KMS-11 (cell line): ENCODE measurements around the gene RAN.

Experiments used
- H2AFZ ChIP-seq: fragments of 200-600 bp; sonication (generic); 2 replicates; pipeline ENCODE4 v1.6.1; 2016; ENCODE audit warnings: antibody characterized with exemption, mixed run types, low read depth
- H3K27ac ChIP-seq: fragments of 200-600 bp; sonication (generic); 2 replicates; pipeline ENCODE4 v1.6.1; 2016; ENCODE audit warnings: mild to moderate bottlenecking, mixed run types
- H3K27me3 ChIP-seq: fragments of 200-600 bp; sonication (generic); 2 replicates; pipeline ENCODE4 v1.6.1; 2017; ENCODE audit warnings: mild to moderate bottlenecking, low read depth, mixed run types, moderate library complexity; ENCODE audit not compliant: insufficient read depth
- H3K36me3 ChIP-seq: fragments of 200-600 bp; sonication (generic); 2 replicates; pipeline ENCODE4 v1.6.1; 2017; ENCODE audit warnings: mild to moderate bottlenecking, mixed run types; ENCODE audit not compliant: insufficient read depth
- H3K4me1 ChIP-seq: fragments of 200-600 bp; sonication (generic); 2 replicates; pipeline ENCODE4 v1.6.1; 2016; ENCODE audit warnings: mild to moderate bottlenecking, low read depth, mixed run types; ENCODE audit not compliant: poor library complexity, severe bottlenecking
- H3K4me2 ChIP-seq: fragments of 200-600 bp; sonication (generic); 2 replicates; pipeline ENCODE4 v1.7.0; 2016; ENCODE audit warnings: mild to moderate bottlenecking, mixed run types
- H3K4me3 ChIP-seq: fragments of 200-600 bp; sonication (generic); IDR thresholded peaks from 2 replicates; pipeline ENCODE4 v1.6.1; 2017; ENCODE audit warnings: low read depth, low read length, mixed read lengths; ENCODE audit not compliant: insufficient read depth
- H3K79me2 ChIP-seq: fragments of 200-600 bp; sonication (generic); 2 replicates; pipeline ENCODE4 v1.6.1; 2016; ENCODE audit warnings: low read depth, mixed run types; ENCODE audit not compliant: insufficient read depth
- H3K9ac ChIP-seq: fragments of 200-600 bp; sonication (generic); 2 replicates; pipeline ENCODE4 v1.6.1; 2016; ENCODE audit warnings: mild to moderate bottlenecking, mixed run types
- H4K20me1 ChIP-seq: fragments of 200-600 bp; sonication (generic); 2 replicates; pipeline ENCODE4 v1.6.1; 2016; ENCODE audit warnings: mild to moderate bottlenecking, mixed run types; ENCODE audit not compliant: insufficient read depth
- TF ChIP-seq, protein P1 (sequence below): fragments of 200-600 bp; sonication (generic); conservative IDR thresholded peaks from 2 replicates; pipeline ENCODE4 v1.6.1; 2017; ENCODE audit warnings: low read depth, mild to moderate bottlenecking, antibody characterized with exemption, low read length, moderate library complexity, mixed read lengths

The RAN gene

GRCh38 chr12:130909111-130909510, 37.2 kb downstream of the RAN start:
- no peak overlapping the region for H3K4me2 ChIP-seq
- no peaks in the 10 kb centered on the region for H3K79me2 ChIP-seq
- no peaks in the 10 kb centered on the region for H4K20me1 ChIP-seq
- no peak overlapping the region for H3K4me3 ChIP-seq
- no peak overlapping the region for H3K9ac ChIP-seq
- no peak overlapping the region for H3K27ac ChIP-seq
- no peaks in the 10 kb centered on the region for H3K4me1 ChIP-seq
- H3K36me3 ChIP-seq = no peaks in the 10 kb centered on the region
- TF ChIP-seq, protein P1, sequence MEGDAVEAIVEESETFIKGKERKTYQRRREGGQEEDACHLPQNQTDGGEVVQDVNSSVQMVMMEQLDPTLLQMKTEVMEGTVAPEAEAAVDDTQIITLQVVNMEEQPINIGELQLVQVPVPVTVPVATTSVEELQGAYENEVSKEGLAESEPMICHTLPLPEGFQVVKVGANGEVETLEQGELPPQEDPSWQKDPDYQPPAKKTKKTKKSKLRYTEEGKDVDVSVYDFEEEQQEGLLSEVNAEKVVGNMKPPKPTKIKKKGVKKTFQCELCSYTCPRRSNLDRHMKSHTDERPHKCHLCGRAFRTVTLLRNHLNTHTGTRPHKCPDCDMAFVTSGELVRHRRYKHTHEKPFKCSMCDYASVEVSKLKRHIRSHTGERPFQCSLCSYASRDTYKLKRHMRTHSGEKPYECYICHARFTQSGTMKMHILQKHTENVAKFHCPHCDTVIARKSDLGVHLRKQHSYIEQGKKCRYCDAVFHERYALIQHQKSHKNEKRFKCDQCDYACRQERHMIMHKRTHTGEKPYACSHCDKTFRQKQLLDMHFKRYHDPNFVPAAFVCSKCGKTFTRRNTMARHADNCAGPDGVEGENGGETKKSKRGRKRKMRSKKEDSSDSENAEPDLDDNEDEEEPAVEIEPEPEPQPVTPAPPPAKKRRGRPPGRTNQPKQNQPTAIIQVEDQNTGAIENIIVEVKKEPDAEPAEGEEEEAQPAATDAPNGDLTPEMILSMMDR = no peak
- H3K27me3 ChIP-seq = no peaks in the 10 kb centered on the region
- H2AFZ ChIP-seq = no peak overlapping the region

GRCh38 chr12:130911193-130911592, 39.3 kb downstream of the RAN start:
- no peak overlapping the region for H3K4me2 ChIP-seq
- H2AFZ ChIP-seq = no peak overlapping the region
- H3K79me2 ChIP-seq = no peaks in the 10 kb centered on the region
- no peaks in the 10 kb centered on the region for H4K20me1 ChIP-seq
- no peak overlapping the region for H3K9ac ChIP-seq
- no peak overlapping the region for H3K4me3 ChIP-seq
- no peaks in the 10 kb centered on the region for H3K27me3 ChIP-seq
- TF ChIP-seq, protein P1 = no peak
- no peak overlapping the region for H3K27ac ChIP-seq
- H3K4me1 ChIP-seq = no peaks in the 10 kb centered on the region
- no peaks in the 10 kb centered on the region for H3K36me3 ChIP-seq

DNA sequence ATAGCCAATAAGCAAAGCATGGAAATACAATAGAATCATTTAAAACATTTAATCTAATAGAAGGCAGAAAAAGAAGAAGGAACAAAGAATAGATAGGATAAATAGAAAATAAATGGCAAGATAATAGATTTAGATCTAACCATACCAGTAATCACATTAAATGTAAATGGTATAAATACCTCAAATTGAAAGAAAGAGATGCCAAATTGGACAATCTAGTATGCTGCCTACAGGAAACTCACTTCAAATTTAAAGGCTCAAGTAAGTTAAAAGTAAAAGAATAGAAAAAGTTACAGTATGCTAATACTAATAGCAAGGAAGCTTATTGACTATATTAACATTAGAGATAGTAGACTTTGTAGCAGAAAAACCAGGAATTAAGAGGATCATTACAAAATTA, 40.1 kb downstream of the RAN start:
- no peaks in the 10 kb centered on the region for H3K36me3 ChIP-seq
- no peak overlapping the region for H3K4me2 ChIP-seq
- H3K4me1 ChIP-seq = no peaks in the 10 kb centered on the region
- TF ChIP-seq, protein P1 = no peak
- H3K27ac ChIP-seq = no peak overlapping the region
- H2AFZ ChIP-seq = no peak overlapping the region
- no peak overlapping the region for H3K4me3 ChIP-seq
- no peak overlapping the region for H3K9ac ChIP-seq
- H3K79me2 ChIP-seq = no peaks in the 10 kb centered on the region
- H3K27me3 ChIP-seq = no peaks in the 10 kb centered on the region
- H4K20me1 ChIP-seq = no peaks in the 10 kb centered on the region

DNA sequence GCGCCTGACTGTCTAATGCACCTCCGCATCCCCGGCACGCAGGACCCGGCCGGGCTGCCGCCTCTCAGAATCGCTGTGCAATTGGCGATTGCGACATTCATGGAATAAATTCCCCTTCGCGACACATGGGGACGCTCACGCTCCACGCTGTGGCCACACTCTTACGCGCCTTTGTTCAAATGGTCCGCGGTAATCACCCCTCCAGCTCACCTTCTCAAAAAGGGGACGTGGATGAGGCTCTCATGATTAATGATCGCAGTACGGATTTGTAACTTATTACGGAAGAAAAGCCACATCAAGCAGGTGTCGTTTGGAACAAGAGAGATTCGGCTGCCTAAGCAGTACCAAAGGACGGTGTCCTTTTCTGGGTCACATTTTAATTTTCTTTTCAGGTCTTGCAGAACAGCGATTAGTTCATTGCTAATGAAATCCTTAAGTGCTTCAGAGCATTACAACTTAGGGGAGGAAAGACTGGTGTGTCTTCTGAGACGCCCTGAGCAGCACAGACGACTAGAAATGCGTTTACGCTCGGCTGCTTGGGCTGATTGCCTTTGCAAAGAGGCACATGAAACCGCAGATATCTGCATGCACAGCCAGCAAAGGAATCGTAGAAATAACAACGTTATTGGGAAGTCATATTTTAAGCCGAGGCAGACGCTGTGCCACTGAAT, 44.5 kb downstream of the RAN start:
- Histone ChIP-seq H3K9ac (no peak overlapping the region), H2AFZ (no peak overlapping the region), H3K36me3 (no peaks in the 10 kb centered on the region), H3K4me2 (no peak overlapping the region), H3K4me3 (no peak overlapping the region), H4K20me1 (no peaks in the 10 kb centered on the region), H3K4me1 (no peaks in the 10 kb centered on the region), H3K27ac (no peak overlapping the region), H3K27me3 (no peaks in the 10 kb centered on the region), H3K79me2 (no peaks in the 10 kb centered on the region)
- TF ChIP-seq, protein P1 = no peak
